HEK293 (cell line): Measurements from ENCODE around the gene TINAGL1.
A peak's percentile ranks its signal among the peaks of the same experiment; 100 is the strongest.

Experiments
- CTCF ChIA-PET: fragments of 350-600 bp; formaldehyde crosslinking; extraction: SDS; loops from one replicate; lab custom pipeline; 2021; ENCODE audit warnings: antibody characterized with exemption; lab: Yijun Ruan, JAX
- POLR2A ChIA-PET: fragments of 300-600 bp; formaldehyde crosslinking; extraction: SDS; loops from one replicate; lab custom pipeline; 2020; ENCODE audit warnings: antibody characterized with exemption, inconsistent platforms; lab: Yijun Ruan, JAX
- H3K27ac ChIP-seq: fragments of 200-500 bp; sonication (Bioruptor generic); 2 replicates; pipeline ENCODE4 v1.5.1; 2014; ENCODE audit warnings: low read depth, low read length, control low read depth, inconsistent platforms; ENCODE audit errors: extremely low read depth
- H3K36me3 ChIP-seq, 2 experiments: fragments of 200-500 bp in 1 of 2; sonication (Bioruptor generic) in 1 of 2; 1 replicate in 1 of 2; 2 replicates in 1 of 2; pipeline ENCODE4 v1.5.1; 2014 to 2017; ENCODE audit warnings: inconsistent platforms in 2 of 2, low read length in 2 of 2; ENCODE audit not compliant: control insufficient read depth in 2 of 2, insufficient read depth in 1 of 2
- H3K4me1 ChIP-seq: fragments of 200-500 bp; sonication (Bioruptor generic); 2 replicates; pipeline ENCODE4 v1.5.1; 2014; ENCODE audit warnings: mild to moderate bottlenecking, low read length, inconsistent platforms; ENCODE audit not compliant: control insufficient read depth, insufficient read depth
- H3K4me3 ChIP-seq: 2 replicates; pipeline ENCODE4 v1.5.1; 2011; ENCODE audit warnings: low read depth, mild to moderate bottlenecking, control low read depth, low read length, moderate library complexity
- H3K9me3 ChIP-seq: fragments of 200-500 bp; sonication (Bioruptor generic); 2 replicates; pipeline ENCODE4 v1.5.1; 2014; ENCODE audit warnings: low read depth, low read length, inconsistent platforms; ENCODE audit not compliant: control insufficient read depth, insufficient read depth
- EGR2 ChIP-seq: fragments of 450-650 bp; formaldehyde crosslinking; IDR thresholded peaks from 2 replicates; pipeline ENCODE4 v1.5.1; 2016; ENCODE audit warnings: low read depth, missing biosample characterization, missing genetic modification characterization
- KLF1 ChIP-seq: fragments of 450-650 bp; formaldehyde crosslinking; IDR thresholded peaks from 2 replicates; pipeline ENCODE4 v1.5.1; 2016; ENCODE audit warnings: missing biosample characterization, missing genetic modification characterization
- SALL2 ChIP-seq: fragments of 450-650 bp; formaldehyde crosslinking; IDR thresholded peaks from 2 replicates; pipeline ENCODE4 v1.5.0; 2017; ENCODE audit warnings: missing biosample characterization, mild to moderate bottlenecking, missing genetic modification characterization, borderline replicate concordance
- WT1 ChIP-seq: fragments of 450-650 bp; formaldehyde crosslinking; IDR thresholded peaks from 2 replicates; pipeline ENCODE4 v1.5.1; 2016; ENCODE audit warnings: missing biosample characterization, missing genetic modification characterization
- ZBTB21 ChIP-seq: fragments of 450-650 bp; formaldehyde crosslinking; IDR thresholded peaks from 2 replicates; pipeline ENCODE4 v1.5.1; 2017; ENCODE audit warnings: missing biosample characterization, missing genetic modification characterization
- ZBTB7A ChIP-seq: fragments of 450-650 bp; formaldehyde crosslinking; IDR thresholded peaks from 2 replicates; pipeline ENCODE4 v1.5.1; 2016; ENCODE audit warnings: low read depth, missing biosample characterization, missing genetic modification characterization
- ZFHX2 ChIP-seq: fragments of 450-650 bp; formaldehyde crosslinking; conservative IDR thresholded peaks from 2 replicates; pipeline ENCODE4 v1.5.1; 2016; ENCODE audit warnings: missing biosample characterization, missing genetic modification characterization
- ZNF274 ChIP-seq, 2 experiments: fragments of 200-500 bp in 1 of 2; fragments of 450-650 bp in 1 of 2; sonication (Bioruptor generic) in 1 of 2; formaldehyde crosslinking in 1 of 2; IDR thresholded peaks; 2 replicates each; pipeline versions ENCODE4 v1.5.1 to v1.6.1; 2014 to 2016; ENCODE audit warnings: borderline replicate concordance in 1 of 2, inconsistent platforms in 1 of 2, low read length in 1 of 2, missing biosample characterization in 1 of 2, missing genetic modification characterization in 1 of 2
- ZNF324 ChIP-seq: fragments of 450-650 bp; formaldehyde crosslinking; IDR thresholded peaks from 2 replicates; pipeline ENCODE4 v1.5.1; 2016; ENCODE audit warnings: missing biosample characterization, missing genetic modification characterization
- ZNF354C ChIP-seq: fragments of 450-650 bp; formaldehyde crosslinking; IDR thresholded peaks from 2 replicates; pipeline ENCODE4 v1.5.1; 2016; ENCODE audit warnings: missing biosample characterization, missing genetic modification characterization, low read depth, borderline replicate concordance
- ZNF366 ChIP-seq: fragments of 450-650 bp; formaldehyde crosslinking; conservative IDR thresholded peaks from 2 replicates; pipeline ENCODE4 v1.5.1; 2016; ENCODE audit warnings: missing biosample characterization, missing genetic modification characterization
- ZNF433 ChIP-seq: fragments of 450-650 bp; formaldehyde crosslinking; IDR thresholded peaks from 2 replicates; pipeline ENCODE4 v1.5.1; 2016; ENCODE audit warnings: missing biosample characterization, missing genetic modification characterization, low read depth
- ZNF473 ChIP-seq: fragments of 450-650 bp; formaldehyde crosslinking; IDR thresholded peaks from 2 replicates; pipeline ENCODE4 v1.5.1; 2017; ENCODE audit warnings: missing biosample characterization, missing genetic modification characterization
- ZNF544 ChIP-seq: fragments of 450-650 bp; formaldehyde crosslinking; IDR thresholded peaks from 2 replicates; pipeline ENCODE4 v1.5.0; 2017; ENCODE audit warnings: missing biosample characterization, missing genetic modification characterization
- ZNF664 ChIP-seq: fragments of 450-650 bp; formaldehyde crosslinking; IDR thresholded peaks from 2 replicates; pipeline ENCODE4 v1.5.1; 2016; ENCODE audit warnings: missing biosample characterization, missing genetic modification characterization
- ZNF747 ChIP-seq: fragments of 450-650 bp; formaldehyde crosslinking; IDR thresholded peaks from 2 replicates; pipeline ENCODE4 v1.5.1; 2016; ENCODE audit warnings: missing biosample characterization, missing genetic modification characterization
- ZNF792 ChIP-seq: fragments of 450-650 bp; formaldehyde crosslinking; IDR thresholded peaks from 2 replicates; pipeline ENCODE4 v1.5.1; 2016; ENCODE audit warnings: missing biosample characterization, missing genetic modification characterization
- TF ChIP-seq, protein P1 (sequence below): fragments of 450-650 bp; formaldehyde crosslinking; IDR thresholded peaks from 2 replicates; pipeline ENCODE4 v1.5.1; 2016; ENCODE audit warnings: missing biosample characterization, missing genetic modification characterization
- TF ChIP-seq, protein P2 (sequence below): fragments of 450-650 bp; formaldehyde crosslinking; IDR thresholded peaks from 2 replicates; pipeline ENCODE4 v1.5.1; 2016; ENCODE audit warnings: missing biosample characterization, missing genetic modification characterization
- TF ChIP-seq, protein P3 (sequence below): fragments of 450-650 bp; formaldehyde crosslinking; IDR thresholded peaks from 2 replicates; pipeline ENCODE4 v1.5.1; 2016; ENCODE audit warnings: missing biosample characterization, missing genetic modification characterization, borderline replicate concordance
- TF ChIP-seq, protein P4 (sequence below): fragments of 450-650 bp; formaldehyde crosslinking; IDR thresholded peaks from 2 replicates; pipeline ENCODE4 v1.5.1; 2016; ENCODE audit warnings: missing biosample characterization, missing genetic modification characterization

The TINAGL1 gene

DNA sequence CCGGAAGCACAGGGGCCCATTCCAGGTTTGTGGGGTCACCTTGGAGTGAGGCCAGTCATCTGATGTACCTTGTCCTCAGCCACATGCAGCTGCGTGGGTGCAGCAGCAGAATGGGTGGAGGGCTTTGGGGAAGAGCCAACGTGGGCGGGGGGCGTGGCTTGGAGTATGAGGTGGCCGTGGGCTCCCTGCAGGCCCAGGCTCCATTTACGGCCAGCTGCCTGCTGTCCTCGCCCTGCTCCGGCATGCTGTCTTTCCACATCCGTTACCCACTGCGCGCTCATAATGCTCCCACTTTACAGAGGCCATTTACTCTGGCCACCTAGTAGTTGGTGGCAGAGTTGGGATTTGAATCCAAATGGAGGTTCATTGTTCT lies 27.8 kb upstream of the TINAGL1 start:
- Histone ChIP-seq H3K9me3 (no peaks in the 10 kb centered on the region), H3K4me1 (no peaks in the 10 kb centered on the region), H3K27ac (no peak overlapping the region), H3K4me3 (no peak overlapping the region), H3K36me3 (no peaks in the 10 kb centered on the region)
- POLR2A ChIA-PET, result interaction anchor here (0.6 to 2.0 kb wide), 5 partner anchors 17 to 252 kb away, joined by 3 to 9 read pairs (median 3); partner anchors contain the start of genes SNRNP40 and ZCCHC17
- CTCF ChIA-PET, result interaction anchor here (0.6 to 3.9 kb wide), 37 partner anchors 9 to 633 kb away, joined by 3 to 51 read pairs (median 4); no protein-coding TSS in a partner anchor
- TF ChIP-seq ZFHX2 (tag by site-specific recombination) (peak; percentile 93), ZNF747 (tag by site-specific recombination) (no peak), EGR2 (tag by site-specific recombination) (peak; percentile 89), ZNF473 (tag by site-specific recombination) (no peak), KLF1 (tag by site-specific recombination) (peak; percentile 80)

DNA sequence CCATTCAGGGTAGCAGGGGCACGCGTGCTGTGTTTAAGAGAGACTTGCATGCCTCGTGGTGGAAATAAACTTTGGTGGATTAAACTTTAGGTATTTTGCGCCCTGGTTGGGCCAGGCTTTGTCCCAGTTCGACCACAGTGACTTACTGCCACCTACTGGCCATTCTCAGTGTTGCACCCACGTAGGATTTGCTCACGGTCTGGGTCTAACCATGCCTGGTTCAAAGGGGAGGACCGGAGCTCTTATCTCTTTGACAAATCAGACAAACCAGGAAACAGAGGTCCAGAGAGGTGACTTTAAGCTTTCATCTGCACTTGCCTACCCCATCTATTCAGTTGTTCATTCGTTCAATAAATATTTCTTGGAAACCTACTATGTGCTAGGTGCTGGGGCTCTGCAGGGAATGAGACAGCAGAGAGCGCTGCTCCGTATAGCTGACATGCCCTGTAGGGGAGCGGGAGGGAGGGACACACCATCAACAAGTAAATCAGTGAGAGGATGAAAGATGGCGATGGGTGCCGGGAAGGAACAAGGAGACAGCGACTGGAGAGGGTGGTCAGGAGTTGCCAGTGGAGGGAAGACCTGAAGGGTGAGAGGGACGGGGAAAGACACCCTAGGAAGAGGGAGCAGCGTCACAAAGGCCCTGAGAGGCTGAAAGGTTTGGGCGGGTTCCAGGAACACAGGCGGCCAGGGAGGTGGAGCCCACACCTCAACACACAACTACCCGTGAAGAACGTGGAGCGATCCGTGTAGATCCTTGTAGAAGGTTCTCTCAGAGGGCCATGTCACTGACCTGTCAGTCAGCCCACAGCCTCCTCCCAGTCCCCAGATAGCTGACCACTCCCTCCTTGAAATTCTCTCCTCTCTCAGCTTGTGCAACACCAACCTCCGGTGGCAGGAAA lies 27.2 kb upstream of the TINAGL1 start:
- ChIA-PET CTCF (interaction anchor here (0.6 to 3.9 kb wide), 63 partner anchors 9 to 633 kb away, joined by 3 to 51 read pairs (median 4); no protein-coding TSS in a partner anchor), POLR2A (interaction anchor here (0.6 to 2.0 kb wide), 6 partner anchors 17 to 252 kb away, joined by 3 to 9 read pairs (median 4); partner anchors contain the start of genes SNRNP40 and ZCCHC17)
- Histone ChIP-seq H3K27ac (no peak overlapping the region), H3K4me3 (0 out of 2 replicates have a peak overlapping the region, but pooled peaks have one; percentile 1), H3K9me3 (no peaks in the 10 kb centered on the region), H3K4me1 (no peaks in the 10 kb centered on the region), H3K36me3 (no peaks in the 10 kb centered on the region)
- TF ChIP-seq ZNF544 (no peak), ZNF792 (tag by site-specific recombination) (no peak), ZFHX2 (tag by site-specific recombination) (no peak), ZBTB21 (tag by site-specific recombination) (peak; percentile 8; the same call in 1 of the 2 replicates), SALL2 (tag by site-specific recombination) (no peak), ZNF433 (tag by site-specific recombination) (no peak), ZNF473 (tag by site-specific recombination) (no peak), ZNF274 (IDR thresholded peaks at IDR 0.05; ENCODE audit: low read length) (no peak), ZNF274 (tag by site-specific recombination; IDR thresholded peaks at IDR 0.05; ENCODE audit: borderline replicate concordance) (no peak), WT1 (tag by site-specific recombination) (0 out of 2 replicates have a peak, but pooled peaks have one; percentile 14), ZNF354C (tag by site-specific recombination) (no peak), ZNF324 (no peak; the same call in 1 of the 2 replicates), ZBTB7A (tag by site-specific recombination) (no peak), ZNF366 (peak; percentile 92), ZNF664 (tag by site-specific recombination) (no peak)
- TF ChIP-seq, protein P1, sequence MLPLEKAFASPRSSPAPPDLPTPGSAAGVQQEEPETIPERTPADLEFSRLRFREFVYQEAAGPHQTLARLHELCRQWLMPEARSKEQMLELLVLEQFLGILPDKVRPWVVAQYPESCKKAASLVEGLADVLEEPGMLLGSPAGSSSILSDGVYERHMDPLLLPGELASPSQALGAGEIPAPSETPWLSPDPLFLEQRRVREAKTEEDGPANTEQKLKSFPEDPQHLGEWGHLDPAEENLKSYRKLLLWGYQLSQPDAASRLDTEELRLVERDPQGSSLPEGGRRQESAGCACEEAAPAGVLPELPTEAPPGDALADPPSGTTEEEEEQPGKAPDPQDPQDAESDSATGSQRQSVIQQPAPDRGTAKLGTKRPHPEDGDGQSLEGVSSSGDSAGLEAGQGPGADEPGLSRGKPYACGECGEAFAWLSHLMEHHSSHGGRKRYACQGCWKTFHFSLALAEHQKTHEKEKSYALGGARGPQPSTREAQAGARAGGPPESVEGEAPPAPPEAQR, result no peak
- TF ChIP-seq, protein P2, sequence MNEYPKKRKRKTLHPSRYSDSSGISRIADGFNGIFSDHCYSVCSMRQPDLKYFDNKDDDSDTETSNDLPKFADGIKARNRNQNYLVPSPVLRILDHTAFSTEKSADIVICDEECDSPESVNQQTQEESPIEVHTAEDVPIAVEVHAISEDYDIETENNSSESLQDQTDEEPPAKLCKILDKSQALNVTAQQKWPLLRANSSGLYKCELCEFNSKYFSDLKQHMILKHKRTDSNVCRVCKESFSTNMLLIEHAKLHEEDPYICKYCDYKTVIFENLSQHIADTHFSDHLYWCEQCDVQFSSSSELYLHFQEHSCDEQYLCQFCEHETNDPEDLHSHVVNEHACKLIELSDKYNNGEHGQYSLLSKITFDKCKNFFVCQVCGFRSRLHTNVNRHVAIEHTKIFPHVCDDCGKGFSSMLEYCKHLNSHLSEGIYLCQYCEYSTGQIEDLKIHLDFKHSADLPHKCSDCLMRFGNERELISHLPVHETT (tag by site-specific recombination), result peak; percentile 22; the same call in 1 of the 2 replicates
- TF ChIP-seq, protein P3, sequence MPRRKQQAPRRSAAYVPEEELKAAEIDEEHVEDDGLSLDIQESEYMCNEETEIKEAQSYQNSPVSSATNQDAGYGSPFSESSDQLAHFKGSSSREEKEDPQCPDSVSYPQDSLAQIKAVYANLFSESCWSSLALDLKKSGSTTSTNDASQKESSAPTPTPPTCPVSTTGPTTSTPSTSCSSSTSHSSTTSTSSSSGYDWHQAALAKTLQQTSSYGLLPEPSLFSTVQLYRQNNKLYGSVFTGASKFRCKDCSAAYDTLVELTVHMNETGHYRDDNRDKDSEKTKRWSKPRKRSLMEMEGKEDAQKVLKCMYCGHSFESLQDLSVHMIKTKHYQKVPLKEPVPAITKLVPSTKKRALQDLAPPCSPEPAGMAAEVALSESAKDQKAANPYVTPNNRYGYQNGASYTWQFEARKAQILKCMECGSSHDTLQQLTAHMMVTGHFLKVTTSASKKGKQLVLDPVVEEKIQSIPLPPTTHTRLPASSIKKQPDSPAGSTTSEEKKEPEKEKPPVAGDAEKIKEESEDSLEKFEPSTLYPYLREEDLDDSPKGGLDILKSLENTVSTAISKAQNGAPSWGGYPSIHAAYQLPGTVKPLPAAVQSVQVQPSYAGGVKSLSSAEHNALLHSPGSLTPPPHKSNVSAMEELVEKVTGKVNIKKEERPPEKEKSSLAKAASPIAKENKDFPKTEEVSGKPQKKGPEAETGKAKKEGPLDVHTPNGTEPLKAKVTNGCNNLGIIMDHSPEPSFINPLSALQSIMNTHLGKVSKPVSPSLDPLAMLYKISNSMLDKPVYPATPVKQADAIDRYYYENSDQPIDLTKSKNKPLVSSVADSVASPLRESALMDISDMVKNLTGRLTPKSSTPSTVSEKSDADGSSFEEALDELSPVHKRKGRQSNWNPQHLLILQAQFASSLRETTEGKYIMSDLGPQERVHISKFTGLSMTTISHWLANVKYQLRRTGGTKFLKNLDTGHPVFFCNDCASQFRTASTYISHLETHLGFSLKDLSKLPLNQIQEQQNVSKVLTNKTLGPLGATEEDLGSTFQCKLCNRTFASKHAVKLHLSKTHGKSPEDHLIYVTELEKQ (tag by site-specific recombination), result no peak
- TF ChIP-seq, protein P4, sequence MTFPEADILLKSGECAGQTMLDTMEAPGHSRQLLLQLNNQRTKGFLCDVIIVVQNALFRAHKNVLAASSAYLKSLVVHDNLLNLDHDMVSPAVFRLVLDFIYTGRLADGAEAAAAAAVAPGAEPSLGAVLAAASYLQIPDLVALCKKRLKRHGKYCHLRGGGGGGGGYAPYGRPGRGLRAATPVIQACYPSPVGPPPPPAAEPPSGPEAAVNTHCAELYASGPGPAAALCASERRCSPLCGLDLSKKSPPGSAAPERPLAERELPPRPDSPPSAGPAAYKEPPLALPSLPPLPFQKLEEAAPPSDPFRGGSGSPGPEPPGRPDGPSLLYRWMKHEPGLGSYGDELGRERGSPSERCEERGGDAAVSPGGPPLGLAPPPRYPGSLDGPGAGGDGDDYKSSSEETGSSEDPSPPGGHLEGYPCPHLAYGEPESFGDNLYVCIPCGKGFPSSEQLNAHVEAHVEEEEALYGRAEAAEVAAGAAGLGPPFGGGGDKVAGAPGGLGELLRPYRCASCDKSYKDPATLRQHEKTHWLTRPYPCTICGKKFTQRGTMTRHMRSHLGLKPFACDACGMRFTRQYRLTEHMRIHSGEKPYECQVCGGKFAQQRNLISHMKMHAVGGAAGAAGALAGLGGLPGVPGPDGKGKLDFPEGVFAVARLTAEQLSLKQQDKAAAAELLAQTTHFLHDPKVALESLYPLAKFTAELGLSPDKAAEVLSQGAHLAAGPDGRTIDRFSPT, result no peak
